Astrocyte (in vitro differentiated cells and primary cell): Measurements from ENCODE around the gene FGGY.

Source experiments
- EZH2 ChIP-seq: IDR thresholded peaks from 2 replicates; pipeline ENCODE4 v1.6.1; 2012; ENCODE audit warnings: mild to moderate bottlenecking, low read length, inconsistent platforms; ENCODE audit not compliant: insufficient read depth
- TF ChIP-seq, protein P1 (sequence below): IDR thresholded peaks from 2 replicates; pipeline ENCODE4 v1.5.1; 2011; ENCODE audit warnings: low read depth, mild to moderate bottlenecking, inconsistent platforms, low read length, moderate library complexity; ENCODE audit not compliant: insufficient read depth

DNA sequence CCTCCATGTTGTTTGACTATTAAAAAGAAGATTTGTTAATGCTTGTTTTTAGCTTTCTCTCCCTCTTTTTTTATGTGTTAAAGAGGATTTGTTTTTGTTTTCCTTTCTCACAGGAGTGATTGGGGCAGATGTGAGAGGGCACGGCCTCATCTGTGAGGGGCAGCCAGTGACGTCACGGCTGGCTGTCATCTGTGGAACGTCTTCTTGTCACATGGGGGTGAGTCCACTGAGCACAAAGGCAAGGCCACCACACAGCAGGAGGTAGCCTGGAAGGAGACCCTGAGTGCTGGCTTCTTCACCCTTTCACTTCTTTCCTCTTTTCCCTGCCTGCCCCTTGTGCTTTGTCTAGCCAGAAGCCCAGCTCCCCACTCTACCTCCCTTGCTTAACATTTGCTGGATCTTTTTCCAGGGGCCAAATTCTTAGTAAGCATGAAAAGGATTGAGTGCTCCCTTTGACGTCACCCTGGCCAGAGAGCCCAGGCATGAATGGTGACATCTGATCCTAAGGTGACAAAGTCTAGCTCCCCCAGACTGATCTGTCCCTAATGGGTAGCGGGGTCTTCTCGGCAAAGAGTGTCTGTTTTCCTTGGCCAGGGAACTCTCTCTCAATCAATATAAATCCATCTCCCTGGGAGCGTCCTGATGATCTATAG lies 257.2 kb downstream of the FGGY start:
- TF ChIP-seq, protein P1, sequence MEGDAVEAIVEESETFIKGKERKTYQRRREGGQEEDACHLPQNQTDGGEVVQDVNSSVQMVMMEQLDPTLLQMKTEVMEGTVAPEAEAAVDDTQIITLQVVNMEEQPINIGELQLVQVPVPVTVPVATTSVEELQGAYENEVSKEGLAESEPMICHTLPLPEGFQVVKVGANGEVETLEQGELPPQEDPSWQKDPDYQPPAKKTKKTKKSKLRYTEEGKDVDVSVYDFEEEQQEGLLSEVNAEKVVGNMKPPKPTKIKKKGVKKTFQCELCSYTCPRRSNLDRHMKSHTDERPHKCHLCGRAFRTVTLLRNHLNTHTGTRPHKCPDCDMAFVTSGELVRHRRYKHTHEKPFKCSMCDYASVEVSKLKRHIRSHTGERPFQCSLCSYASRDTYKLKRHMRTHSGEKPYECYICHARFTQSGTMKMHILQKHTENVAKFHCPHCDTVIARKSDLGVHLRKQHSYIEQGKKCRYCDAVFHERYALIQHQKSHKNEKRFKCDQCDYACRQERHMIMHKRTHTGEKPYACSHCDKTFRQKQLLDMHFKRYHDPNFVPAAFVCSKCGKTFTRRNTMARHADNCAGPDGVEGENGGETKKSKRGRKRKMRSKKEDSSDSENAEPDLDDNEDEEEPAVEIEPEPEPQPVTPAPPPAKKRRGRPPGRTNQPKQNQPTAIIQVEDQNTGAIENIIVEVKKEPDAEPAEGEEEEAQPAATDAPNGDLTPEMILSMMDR: no peak
- no peak for TF ChIP-seq EZH2
